Measurements from ENCODE around the gene KIFAP3. TPM values are rescaled to one million over a fixed set of nuclear protein-coding genes. Genes with fewer than 3 reads are reported as not detected.

Gene KIFAP3
- polyA plus RNA-seq, 3 donors, result 2.1 to 4.7 (median 2.2) TPM

- no peaks in the 10 kb centered on the region for H3K36me3 ChIP-seq (replicated peaks in 1 of 2; ENCODE audit: control insufficient read depth in 1 of 2, insufficient read depth in 2 of 2, low read length in 2 of 2)
- H3K9ac ChIP-seq (ENCODE audit: insufficient read depth, low read length, poor library complexity, severe bottlenecking), result no peak overlapping the region
- H3K27ac ChIP-seq (ENCODE audit: low read depth in 1 of 2, low read length in 2 of 2), result no peak overlapping the region
- H3K9me3 Mint-ChIP-seq, result no peaks in the 10 kb centered on the region
- H3K27me3 Mint-ChIP-seq (ENCODE audit: low read depth in 3 of 3), result peaks cover 0 to 2% (median 0%) of the 10 kb centered on the region in 3 donors
- no peaks in the 10 kb centered on the region for H4K20me1 ChIP-seq (ENCODE audit: insufficient read depth, low read length)
- peaks cover 18% of the 10 kb centered on the region for H3K4me1 Mint-ChIP-seq
- peaks cover 3 to 7% of the 10 kb centered on the region in 2 donors for H3K4me1 ChIP-seq (ENCODE audit: control insufficient read depth in 1 of 2, insufficient read depth in 2 of 2, low read length in 2 of 2)
- no peak overlapping the region for H2AFZ ChIP-seq (ENCODE audit: insufficient read depth, low read depth, low read length, poor library complexity, severe bottlenecking)
- intact Hi-C loops (cut with micrococcal nuclease), result no loop called here
- no peak overlapping the region for H3K4me2 ChIP-seq (replicated peaks; ENCODE audit: extremely low read depth, low read length, poor library complexity, severe bottlenecking)
- no peak overlapping the region for H3K4me3 Mint-ChIP-seq
- H3K79me2 ChIP-seq (ENCODE audit: insufficient read depth, low read length), result peaks cover 6% of the 10 kb centered on the region
- H3K27me3 ChIP-seq (ENCODE audit: control insufficient read depth in 2 of 2, insufficient read depth in 2 of 2, low read length in 2 of 2), result no peaks in the 10 kb centered on the region
- peak overlapping the region in 1 of 7 donors; percentile 8 for H3K27ac Mint-ChIP-seq
- H3K4me3 ChIP-seq (replicated peaks in 1 of 3; ENCODE audit: low read depth in 2 of 3, low read length in 3 of 3), result no peak overlapping the region
- H3K9me3 ChIP-seq (replicated peaks in 1 of 2; ENCODE audit: control insufficient read depth in 1 of 2, insufficient read depth in 1 of 2, low read length in 2 of 2), result no peaks in the 10 kb centered on the region
- peaks cover 0 to 2% of the 10 kb centered on the region in 2 donors for H3K36me3 Mint-ChIP-seq
- TF ChIP-seq CTCF (IDR thresholded peaks at IDR 0.05), result no peak
- no peak for DNase-seq
Observed at GRCh38 chr1:170068923-170069322, 5.6 kb downstream of the KIFAP3 start.

GRCh38 chr1:170067253-170067819 is 7.2 kb downstream of the KIFAP3 start:
- no peak overlapping the region for H3K4me2 ChIP-seq (replicated peaks; ENCODE audit: extremely low read depth, low read length, poor library complexity, severe bottlenecking)
- peaks cover 0 to 2% (median 0%) of the 10 kb centered on the region in 3 donors for H3K27me3 Mint-ChIP-seq (ENCODE audit: low read depth in 3 of 3)
- peaks cover 0 to 5% (median 0%) of the 10 kb centered on the region in 7 donors for H3K9me3 Mint-ChIP-seq
- no peaks in the 10 kb centered on the region for H4K20me1 ChIP-seq (ENCODE audit: insufficient read depth, low read length)
- H3K36me3 ChIP-seq (replicated peaks in 1 of 2; ENCODE audit: control insufficient read depth in 1 of 2, insufficient read depth in 2 of 2, low read length in 2 of 2), result no peaks in the 10 kb centered on the region
- H3K27ac Mint-ChIP-seq, result no peak overlapping the region
- H3K9me3 ChIP-seq (replicated peaks in 1 of 2; ENCODE audit: control insufficient read depth in 1 of 2, insufficient read depth in 1 of 2, low read length in 2 of 2), result no peaks in the 10 kb centered on the region
- peaks cover 15% of the 10 kb centered on the region for H3K4me1 Mint-ChIP-seq
- peaks cover 0 to 2% of the 10 kb centered on the region in 2 donors for H3K36me3 Mint-ChIP-seq
- no peak overlapping the region for H3K4me3 Mint-ChIP-seq
- no peaks in the 10 kb centered on the region for H3K79me2 ChIP-seq (ENCODE audit: insufficient read depth, low read length)
- TF ChIP-seq CTCF (IDR thresholded peaks at IDR 0.05), result no peak
- H3K27me3 ChIP-seq (ENCODE audit: control insufficient read depth in 2 of 2, insufficient read depth in 2 of 2, low read length in 2 of 2), result no peaks in the 10 kb centered on the region
- H3K9ac ChIP-seq (ENCODE audit: insufficient read depth, low read length, poor library complexity, severe bottlenecking), result no peak overlapping the region
- no peaks in the 10 kb centered on the region for H3K4me1 ChIP-seq (ENCODE audit: control insufficient read depth in 1 of 2, insufficient read depth in 2 of 2, low read length in 2 of 2)
- H2AFZ ChIP-seq (ENCODE audit: insufficient read depth, low read depth, low read length, poor library complexity, severe bottlenecking), result no peak overlapping the region
- H3K27ac ChIP-seq (ENCODE audit: low read depth in 1 of 2, low read length in 2 of 2), result no peak overlapping the region
- no peak for DNase-seq
- intact Hi-C loops (cut with micrococcal nuclease), result no loop called here
- H3K4me3 ChIP-seq (replicated peaks in 1 of 3; ENCODE audit: low read depth in 2 of 3, low read length in 3 of 3), result no peak overlapping the region
- WGBS (ENCODE audit: insufficient coverage), result 80% methylated on average over 1 of the region's 3 CpGs
